ENCODE measurements around the gene PTGER3.

DNA sequence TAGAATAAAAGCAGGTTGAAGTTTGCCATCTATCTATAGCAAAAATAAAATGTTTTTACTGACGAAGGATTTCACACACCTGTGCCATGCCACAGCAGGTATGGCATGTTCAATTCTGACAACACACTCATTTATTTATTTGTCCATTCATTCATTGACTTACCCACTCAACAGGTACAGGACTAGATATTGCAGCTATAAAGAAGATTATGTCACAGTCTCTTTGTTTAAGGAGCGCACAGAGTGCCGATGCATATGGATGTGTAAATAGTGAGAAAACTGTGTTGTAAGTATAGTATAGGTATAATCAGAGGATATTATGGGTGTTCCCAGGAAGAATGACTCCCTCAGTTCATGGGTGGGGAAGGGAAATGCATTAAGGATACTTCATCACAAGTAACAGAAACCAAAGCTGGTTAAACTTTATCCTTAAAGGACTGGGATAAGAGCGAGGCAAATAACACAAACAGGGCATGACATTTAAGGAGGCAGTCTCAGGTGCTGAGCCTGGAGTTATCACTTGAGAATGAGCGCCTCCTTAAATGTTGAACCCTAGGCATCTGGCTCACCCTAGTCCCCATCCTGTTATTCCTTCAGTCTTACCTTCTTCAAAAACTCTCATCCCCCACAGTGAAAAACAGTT, 41.1 kb upstream of the PTGER3 start:
- TF ChIP-seq POLR2A (IDR thresholded peaks at IDR 0.05) (no peak), CTCF (IDR thresholded peaks at IDR 0.05) (no peak)
